ENCODE data around the gene CHCHD3.

DNA sequence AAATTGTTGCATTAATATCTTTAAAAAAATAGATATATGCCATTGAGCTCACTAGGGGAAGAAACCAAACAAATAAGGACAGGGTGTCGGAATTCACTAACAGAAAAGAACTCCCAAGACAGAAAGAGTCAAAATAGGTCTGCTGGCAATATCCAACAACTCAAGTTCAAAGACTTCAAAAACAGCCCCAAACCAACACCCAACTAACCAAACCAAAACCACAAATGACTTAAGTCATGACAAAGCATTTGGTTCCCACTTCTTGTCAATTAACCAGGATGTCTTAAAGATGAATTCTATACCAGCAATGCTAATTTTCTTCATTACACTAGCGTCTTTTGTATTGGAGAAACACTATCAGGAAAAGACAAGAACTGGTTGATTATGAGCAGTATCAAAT, 256.7 kb downstream of the CHCHD3 start:
- TF ChIP-seq CTCF (conservative IDR thresholded peaks at IDR 0.05; ENCODE audit: low read depth, low read length) (no peak), FOS (IDR thresholded peaks at IDR 0.05; ENCODE audit: low read depth, low read length) (no peak), RAD21 (IDR thresholded peaks at IDR 0.05; ENCODE audit: low read length) (no peak), ELK1 (IDR thresholded peaks at IDR 0.05; ENCODE audit: borderline replicate concordance, low read depth, low read length) (no peak), POLR2A (IDR thresholded peaks at IDR 0.05; ENCODE audit: low read depth, low read length) (no peak), RFX5 (IDR thresholded peaks at IDR 0.05; ENCODE audit: low read depth, low read length) (no peak), CHD1 (IDR thresholded peaks at IDR 0.05; ENCODE audit: low read depth, low read length) (no peak), SMC3 (IDR thresholded peaks at IDR 0.05; ENCODE audit: low read depth, low read length) (no peak), NFE2L2 (IDR thresholded peaks at IDR 0.05; ENCODE audit: low read depth, low read length) (no peak), MAFK (IDR thresholded peaks at IDR 0.05; ENCODE audit: low read depth, low read length) (no peak), MAZ (IDR thresholded peaks at IDR 0.05; ENCODE audit: borderline replicate concordance, low read depth, low read length) (no peak), CEBPB (IDR thresholded peaks at IDR 0.05; ENCODE audit: low read depth, low read length) (no peak)
